Motor neuron (in vitro differentiated cells): Measurements from ENCODE around the gene COL19A1. TPM values are rescaled to one million over a fixed set of nuclear protein-coding genes. Genes with fewer than 3 reads are reported as not detected.
"Not testable (repeated sequence)": the region's sequence is repeated elsewhere in the genome, so short reads cannot be mapped to it uniquely, and the experiment has no call there.

Experiments
- ATAC-seq, 8 experiments: fragments of 200-7000 bp; cut with Tn5 transposase; replicated peaks in 6 of 8; 2 replicates each; pipeline ENCODE4 v1.8.0; 2021; ENCODE audit warnings: mild to moderate bottlenecking in 8 of 8, moderate library complexity in 8 of 8
- H3K27ac ChIP-seq, 2 donors: fragments of 250-450 bp; sonication (Bioruptor Pico); 2 replicates each; pipeline ENCODE4 v1.9.0; 2021; ENCODE audit warnings: antibody characterized with exemption in 2 of 2, mild to moderate bottlenecking in 2 of 2, moderate library complexity in 1 of 2
- H3K4me1 ChIP-seq, 2 donors: fragments of 250-450 bp; sonication (Bioruptor Pico); replicated peaks in 1 of 2; 2 replicates each; pipeline ENCODE4 v1.6.1; 2021; ENCODE audit warnings: antibody characterized with exemption in 2 of 2, mild to moderate bottlenecking in 2 of 2, moderate library complexity in 1 of 2
- H3K4me3 ChIP-seq, 5 donors: fragments of 250-450 bp; sonication (Bioruptor Pico); 2 replicates each; pipeline ENCODE4 v1.9.0; 2021; ENCODE audit warnings: antibody characterized with exemption in 5 of 5, mild to moderate bottlenecking in 5 of 5, moderate library complexity in 4 of 5
- WGBS, 10 experiments: fragments of 450-650 bp; shearing (Covaris generic); methylation state at CpG; one replicate each; pipeline ENCODE4 v1.0.0; 2022; 5-methylcytosine and 5-hydroxymethylcytosine counted together
- in situ Hi-C, 9 experiments: fragments of 400-800 bp; cut with MboI; loops; one replicate each; pipeline ENCODE4 v1.15.0; 2021; ENCODE audit warnings: low sequenced_read_pairs in 9 of 9, low pct_unique_long_range_greater_than_20kb in 2 of 9; ENCODE audit not compliant: unreplicated experiment in 9 of 9
- total RNA-seq, 8 experiments: library from RNA; unstranded; fragments of 300-600 nt; gene quantifications; 2 replicates each; pipeline versions ENCODE4 v1.2.3 to v1.2.4, GENCODE V29; 2022

The COL19A1 gene
- total RNA-seq, 8 experiments from 2014 or later = 0.45 to 5.9 (median 0.92) TPM

- H3K27ac ChIP-seq = no peak overlapping the region
- 50 to 100% (median 87%) methylated on average over 1 to 3 of the region's 3 CpGs; no CpG with 5 or more reads in 3 of the 10 experiments for WGBS, 10 experiments
- in situ Hi-C loops = no loop called here
- H3K4me1 ChIP-seq = no peaks in the 10 kb centered on the region
- peak in 2 of 8 experiments; percentile 39 to 60 for ATAC-seq
- no peak overlapping the region for H3K4me3 ChIP-seq
Measured at GRCh38 chr6:69957985-69958559, 91.7 kb downstream of the COL19A1 start.

- Histone ChIP-seq H3K4me3 (no peak overlapping the region), H3K27ac (no peak overlapping the region), H3K4me1 (no peaks in the 10 kb centered on the region)
- no peak for ATAC-seq
- in situ Hi-C loops = no loop called here
- WGBS, 10 experiments = 31 to 100% (median 94%) methylated on average over 1 of the region's 1 CpG; no CpG with 5 or more reads in 1 of the 10 experiments
Measured at GRCh38 chr6:69958978-69959377, 92.6 kb downstream of the COL19A1 start.

GRCh38 chr6:69965974-69966373 lies 99.6 kb downstream of the COL19A1 start:
- H3K4me1 ChIP-seq, ATAC-seq, H3K27ac ChIP-seq, in situ Hi-C loops, H3K4me3 ChIP-seq: not testable (repeated sequence)
- 67 to 100% (median 80%) methylated on average over 1 to 7 of the region's 16 CpGs; no CpG with 5 or more reads in 6 of the 10 experiments for WGBS, 10 experiments

GRCh38 chr6:69973138-69973537 lies 106.8 kb downstream of the COL19A1 start:
- in situ Hi-C loops = no loop called here
- WGBS, 10 experiments = 0 to 36% (median 23%) methylated on average over 1 to 2 of the region's 2 CpGs; no CpG with 5 or more reads in 1 of the 10 experiments
- H3K4me3 ChIP-seq = no peak overlapping the region
- no peak overlapping the region for H3K27ac ChIP-seq
- no peaks in the 10 kb centered on the region for H3K4me1 ChIP-seq
- ATAC-seq = no peak

- no peak overlapping the region for H3K27ac ChIP-seq
- ATAC-seq = no peak
- in situ Hi-C loops = no loop called here
- H3K4me1 ChIP-seq = no peaks in the 10 kb centered on the region
- no peak overlapping the region for H3K4me3 ChIP-seq
- WGBS, 10 experiments = 35 to 93% (median 78%) methylated on average over 1 to 3 of the region's 3 CpGs; no CpG with 5 or more reads in 1 of the 10 experiments
Measured at GRCh38 chr6:69973763-69974162, 107.4 kb downstream of the COL19A1 start.

- Histone ChIP-seq H3K4me3 (no peak overlapping the region), H3K4me1 (no peaks in the 10 kb centered on the region), H3K27ac (no peak overlapping the region)
- in situ Hi-C loops = no loop called here
- ATAC-seq = peak in 5 of 8 experiments; percentile 54 to 100 (median 91)
- WGBS, 10 experiments = 43 to 95% (median 80%) methylated on average over 1 to 2 of the region's 2 CpGs; no CpG with 5 or more reads in 1 of the 10 experiments
Measured at GRCh38 chr6:69974193-69974592, 107.8 kb downstream of the COL19A1 start.

GRCh38 chr6:69976591-69977090 lies 110.3 kb downstream of the COL19A1 start:
- ATAC-seq = peak in 3 of 8 experiments; percentile 28 to 50 (median 38)
- H3K4me3 ChIP-seq = no peak overlapping the region
- 41 to 94% (median 80%) methylated on average over 1 to 4 of the region's 4 CpGs; no CpG with 5 or more reads in 1 of the 10 experiments for WGBS, 10 experiments

GRCh38 chr6:69980624-69981023 lies 114.3 kb downstream of the COL19A1 start:
- in situ Hi-C loops = no loop called here
- WGBS, 10 experiments = 52 to 100% (median 78%) methylated on average over 1 to 2 of the region's 2 CpGs; no CpG with 5 or more reads in 1 of the 10 experiments
- no peak for ATAC-seq
- Histone ChIP-seq H3K27ac (no peak overlapping the region), H3K4me3 (no peak overlapping the region), H3K4me1 (no peaks in the 10 kb centered on the region)

More at GRCh38 chr6:69976591-69977090, 110.3 kb downstream of the COL19A1 start:
- Histone ChIP-seq H3K4me1 (no peaks in the 10 kb centered on the region), H3K27ac (no peak overlapping the region)
- in situ Hi-C loops = no loop called here

GRCh38 chr6:69984506-69984905 lies 118.2 kb downstream of the COL19A1 start:
- Histone ChIP-seq H3K4me1 (no peaks in the 10 kb centered on the region), H3K27ac (no peak overlapping the region), H3K4me3 (no peak overlapping the region)
- no peak for ATAC-seq
- WGBS, 10 experiments = 36 to 100% (median 81%) methylated on average over 2 to 3 of the region's 3 CpGs; no CpG with 5 or more reads in 1 of the 10 experiments
- in situ Hi-C loops = no loop called here

- ATAC-seq = peak in 2 of 8 experiments; percentile 90 to 92
- 36 to 100% (median 85%) methylated on average over 1 of the region's 1 CpG; no CpG with 5 or more reads in 4 of the 10 experiments for WGBS, 10 experiments
- H3K4me3 ChIP-seq = no peak overlapping the region
- in situ Hi-C loops = no loop called here
- no peak overlapping the region for H3K27ac ChIP-seq
- no peaks in the 10 kb centered on the region for H3K4me1 ChIP-seq
Measured at GRCh38 chr6:69985180-69985579, 118.8 kb downstream of the COL19A1 start.

- Histone ChIP-seq H3K27ac (no peak overlapping the region), H3K4me3 (no peak overlapping the region), H3K4me1 (no peaks in the 10 kb centered on the region)
- in situ Hi-C loops = no loop called here
- no peak for ATAC-seq
- WGBS, 10 experiments = 18 to 94% (median 75%) methylated on average over 1 to 2 of the region's 2 CpGs; no CpG with 5 or more reads in 3 of the 10 experiments
Measured at GRCh38 chr6:69987550-69987949, 121.2 kb downstream of the COL19A1 start.

GRCh38 chr6:69988458-69989126 lies 122.2 kb downstream of the COL19A1 start:
- no peak overlapping the region for H3K4me3 ChIP-seq
- in situ Hi-C loops = no loop called here
- ATAC-seq = no peak
- 24 to 100% (median 77%) methylated on average over 1 to 5 of the region's 5 CpGs; no CpG with 5 or more reads in 1 of the 10 experiments for WGBS, 10 experiments
- no peaks in the 10 kb centered on the region for H3K4me1 ChIP-seq
- H3K27ac ChIP-seq = no peak overlapping the region

- no peak overlapping the region for H3K27ac ChIP-seq
- in situ Hi-C loops = no loop called here
- H3K4me3 ChIP-seq = no peak overlapping the region
- ATAC-seq = peak in 2 of 8 experiments; percentile 61 to 84
- 3 to 83% (median 50%) methylated on average over 2 of the region's 2 CpGs; no CpG with 5 or more reads in 1 of the 10 experiments for WGBS, 10 experiments
- no peaks in the 10 kb centered on the region for H3K4me1 ChIP-seq
Measured at GRCh38 chr6:69994251-69994650, 127.9 kb downstream of the COL19A1 start.
